ENCODE measurements around the gene CCDC142. TPM values are rescaled to one million over a fixed set of nuclear protein-coding genes. Genes with fewer than 3 reads are reported as not detected.

Gene CCDC142, protein sequence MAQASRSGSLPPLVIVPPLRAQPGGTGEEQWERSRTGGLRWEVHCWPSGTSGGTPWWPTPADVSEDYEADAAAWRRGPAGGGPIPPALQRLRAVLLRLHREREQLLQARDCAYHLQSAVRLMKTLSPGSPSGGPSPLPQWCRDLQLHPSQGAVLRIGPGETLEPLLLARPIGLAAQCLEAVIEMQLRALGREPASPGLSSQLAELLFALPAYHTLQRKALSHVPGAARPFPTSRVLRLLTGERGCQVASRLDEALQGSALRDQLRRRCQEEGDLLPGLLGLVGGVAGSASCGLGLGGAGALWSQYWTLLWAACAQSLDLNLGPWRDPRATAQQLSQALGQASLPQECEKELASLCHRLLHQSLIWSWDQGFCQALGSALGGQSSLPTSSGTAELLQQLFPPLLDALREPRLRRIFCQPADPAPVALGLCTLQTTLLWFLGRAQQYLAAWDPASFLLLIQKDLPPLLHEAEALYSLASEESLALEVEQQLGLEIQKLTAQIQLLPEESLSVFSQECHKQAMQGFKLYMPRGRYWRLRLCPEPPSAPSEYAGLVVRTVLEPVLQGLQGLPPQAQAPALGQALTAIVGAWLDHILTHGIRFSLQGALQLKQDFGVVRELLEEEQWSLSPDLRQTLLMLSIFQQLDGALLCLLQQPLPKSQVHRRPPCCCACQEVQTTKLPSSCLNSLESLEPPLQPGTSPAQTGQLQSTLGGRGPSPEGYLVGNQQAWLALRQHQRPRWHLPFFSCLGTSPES
- total RNA-seq: 30.4 and 32.0 TPM in 2 replicates

DNA sequence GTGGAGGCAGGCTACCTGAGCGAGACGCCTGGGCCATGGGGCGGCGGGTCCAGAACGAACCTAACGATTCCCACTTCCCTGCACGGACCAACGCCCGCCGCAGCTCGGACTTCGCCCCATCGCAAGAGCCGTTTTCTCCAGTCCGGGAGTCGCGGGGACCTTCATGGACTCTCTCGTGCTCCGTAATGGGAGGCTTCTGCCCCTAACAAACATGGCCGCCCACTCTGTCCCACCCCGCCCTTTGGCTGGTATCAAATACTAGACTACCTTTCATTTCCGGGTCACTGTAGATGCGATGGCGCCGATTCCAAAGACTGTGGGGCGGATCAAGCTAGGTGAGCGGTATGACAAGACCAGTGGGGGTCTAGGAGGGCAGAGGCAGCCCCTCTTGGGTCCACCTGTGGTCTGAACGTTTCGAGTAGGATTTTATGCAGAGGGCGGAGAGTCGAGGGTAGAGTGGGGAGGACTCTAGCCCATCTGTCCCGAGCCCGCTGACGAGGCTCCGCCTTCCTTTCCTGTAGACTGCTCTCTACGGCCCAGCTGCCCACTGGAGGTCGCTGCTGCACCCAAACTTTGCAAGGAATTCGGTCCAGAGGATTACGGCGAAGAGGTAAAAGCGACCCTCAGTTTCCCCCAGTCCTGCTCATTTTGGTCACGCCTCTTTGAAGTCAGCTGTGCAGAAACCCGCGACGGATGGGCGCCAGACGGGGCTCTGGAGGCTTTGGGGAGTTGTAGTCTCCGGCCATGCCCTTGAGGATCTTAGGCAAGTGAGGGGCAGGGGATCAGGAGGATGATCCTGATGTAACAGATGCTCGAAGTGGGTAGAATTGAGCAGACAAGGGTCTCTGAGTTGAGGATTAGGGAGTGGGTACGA is at the start of gene CCDC142, which contains the start of gene TTC31:
TSS of gene CCDC142 (minus strand) at position 198 of the 874 bp plus-strand sequence. CDS start at position 37, 161 bp downstream.
TSS of gene TTC31 (plus strand) at position 281 of the 874 bp plus-strand sequence. CDS start at position 296, 15 bp downstream.
- intact Hi-C loops (cut with micrococcal nuclease): loop anchor here (1.0 to 2.0 kb wide), 8 partner anchors 11 to 104 kb away; partner anchors contain the start of genes AUP1, C2orf81, DOK1 and HTRA2

DNA sequence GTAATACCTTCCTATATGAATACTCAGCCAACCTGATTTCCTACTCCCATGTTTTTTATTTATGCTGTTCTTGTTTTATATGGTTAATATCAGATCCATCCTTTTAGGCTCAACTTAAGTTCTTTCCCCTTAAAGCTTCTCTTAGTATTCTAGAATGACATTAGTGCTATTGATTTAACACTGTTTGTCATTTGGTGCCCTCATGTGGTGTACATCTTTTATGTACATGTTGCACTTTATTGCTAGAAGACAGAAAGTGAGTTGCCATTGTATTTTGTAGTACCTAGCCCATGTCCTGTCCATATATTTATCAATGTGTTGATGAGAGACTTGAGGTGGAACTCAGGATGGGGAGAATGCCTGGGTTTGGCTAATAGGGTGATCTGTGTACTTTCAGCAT is 49.4 kb upstream of the CCDC142 start:
- intact Hi-C loops (cut with micrococcal nuclease): loop anchor here (1.0 to 5.0 kb wide), 2 partner anchors 35 to 282 kb away; partner anchors contain the start of gene LBX2

DNA sequence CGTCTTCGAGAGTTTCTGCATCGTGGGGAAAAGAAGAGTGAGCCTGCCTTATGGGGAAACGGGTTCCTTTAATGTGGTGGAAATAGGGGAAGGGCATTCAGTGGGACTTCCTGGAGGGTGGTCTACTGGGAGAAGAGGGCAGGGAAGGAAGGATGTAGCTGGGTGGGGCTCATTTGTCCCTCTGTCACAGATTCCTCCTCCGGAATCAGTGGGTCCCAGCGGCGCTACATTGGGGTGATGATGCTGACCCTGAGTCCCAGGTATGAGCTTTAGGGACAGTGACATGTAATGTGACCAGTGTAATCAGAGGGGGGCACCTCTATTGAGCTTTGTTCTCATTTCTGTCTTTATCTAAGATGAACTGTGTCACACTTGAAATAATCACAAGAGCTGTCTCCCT is 48.9 kb upstream of the CCDC142 start:
- intact Hi-C loops (cut with micrococcal nuclease): loop anchor here (1.0 to 5.0 kb wide), 2 partner anchors 34 to 281 kb away; partner anchors contain the start of gene LBX2

DNA sequence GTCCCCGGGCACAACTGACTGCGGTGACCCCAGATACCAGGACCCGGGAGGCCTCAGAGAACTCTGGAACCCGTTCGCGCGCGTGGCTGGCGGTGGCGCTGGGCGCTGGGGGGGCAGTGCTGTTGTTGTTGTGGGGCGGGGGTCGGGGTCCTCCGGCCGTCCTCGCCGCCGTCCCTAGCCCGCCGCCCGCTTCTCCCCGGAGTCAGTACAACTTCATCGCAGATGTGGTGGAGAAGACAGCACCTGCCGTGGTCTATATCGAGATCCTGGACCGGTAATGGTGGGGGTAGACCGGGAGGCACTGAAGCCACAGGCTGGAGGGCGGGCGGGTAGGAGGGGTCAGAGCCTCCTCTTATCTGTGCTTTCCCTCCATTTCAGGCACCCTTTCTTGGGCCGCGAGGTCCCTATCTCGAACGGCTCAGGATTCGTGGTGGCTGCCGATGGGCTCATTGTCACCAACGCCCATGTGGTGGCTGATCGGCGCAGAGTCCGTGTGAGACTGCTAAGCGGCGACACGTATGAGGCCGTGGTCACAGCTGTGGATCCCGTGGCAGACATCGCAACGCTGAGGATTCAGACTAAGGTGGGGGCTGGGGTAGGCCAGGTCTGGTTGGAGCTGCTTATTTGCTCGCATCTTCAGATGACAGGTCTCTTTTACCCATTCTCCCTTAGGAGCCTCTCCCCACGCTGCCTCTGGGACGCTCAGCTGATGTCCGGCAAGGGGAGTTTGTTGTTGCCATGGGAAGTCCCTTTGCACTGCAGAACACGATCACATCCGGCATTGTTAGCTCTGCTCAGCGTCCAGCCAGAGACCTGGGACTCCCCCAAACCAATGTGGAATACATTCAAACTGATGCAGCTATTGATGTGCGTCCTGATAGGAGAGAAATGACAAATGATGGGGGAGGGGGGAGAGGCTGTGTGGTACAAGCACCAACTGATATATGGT is 47.7 kb upstream of the CCDC142 start:
- intact Hi-C loops (cut with micrococcal nuclease): loop anchor here (5.0 kb wide), 1 partner anchor 33 kb away; the partner anchor contains the start of gene LBX2

DNA sequence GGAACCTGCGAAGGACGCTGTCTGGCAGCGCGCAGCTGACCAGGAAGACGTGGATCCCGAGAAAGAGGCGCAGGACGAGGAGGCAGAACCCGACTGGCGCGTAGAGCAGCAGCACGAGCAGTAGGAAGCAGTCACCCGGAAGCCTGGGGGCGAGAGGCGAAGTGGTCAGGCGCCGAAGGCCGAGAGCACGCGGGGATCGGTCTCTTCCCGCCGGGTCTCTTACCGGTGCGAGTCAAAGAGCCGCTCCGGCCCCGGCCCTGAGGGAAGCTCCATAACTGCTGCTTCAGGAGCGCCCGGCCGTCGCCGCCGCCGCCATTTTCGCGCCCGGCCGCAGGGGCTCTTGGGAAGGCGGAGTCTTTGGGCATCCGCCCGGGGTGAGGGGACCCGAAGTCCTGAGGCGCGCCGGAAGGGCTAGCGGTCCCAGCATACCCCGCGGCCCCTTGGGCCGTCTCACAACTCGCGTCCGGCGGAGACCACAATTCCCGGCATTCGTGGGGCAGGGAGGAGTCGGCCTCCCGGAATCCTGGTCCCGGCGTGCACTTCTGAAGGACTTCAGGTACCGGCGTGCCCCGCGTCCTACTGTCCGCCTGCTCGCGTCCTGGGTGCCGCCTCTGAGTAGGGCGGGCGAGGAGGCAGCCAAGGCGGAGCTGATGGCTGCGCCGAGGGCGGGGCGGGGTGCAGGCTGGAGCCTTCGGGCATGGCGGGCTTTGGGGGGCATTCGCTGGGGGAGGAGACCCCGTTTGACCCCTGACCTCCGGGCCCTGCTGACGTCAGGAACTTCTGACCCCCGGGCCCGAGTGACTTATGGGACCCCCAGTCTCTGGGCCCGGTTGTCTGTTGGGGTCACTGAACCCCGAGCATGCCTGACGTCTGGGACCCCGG is 46.8 kb upstream of the CCDC142 start, which contains the start of the genes AUP1 and HTRA2:
TSS of gene AUP1 (minus strand) at position 350 of the 882 bp plus-strand sequence. CDS start at position 273, 77 bp downstream.
TSS of gene HTRA2 (plus strand) at position 577 of the 882 bp plus-strand sequence. CDS start at position 651, 74 bp downstream.
- intact Hi-C loops (cut with micrococcal nuclease): loop anchor here (1.0 to 5.0 kb wide), 11 partner anchors 15 to 793 kb away; partner anchors contain the start of genes C2orf81, DOK1, LBX2 and MRPL53

DNA sequence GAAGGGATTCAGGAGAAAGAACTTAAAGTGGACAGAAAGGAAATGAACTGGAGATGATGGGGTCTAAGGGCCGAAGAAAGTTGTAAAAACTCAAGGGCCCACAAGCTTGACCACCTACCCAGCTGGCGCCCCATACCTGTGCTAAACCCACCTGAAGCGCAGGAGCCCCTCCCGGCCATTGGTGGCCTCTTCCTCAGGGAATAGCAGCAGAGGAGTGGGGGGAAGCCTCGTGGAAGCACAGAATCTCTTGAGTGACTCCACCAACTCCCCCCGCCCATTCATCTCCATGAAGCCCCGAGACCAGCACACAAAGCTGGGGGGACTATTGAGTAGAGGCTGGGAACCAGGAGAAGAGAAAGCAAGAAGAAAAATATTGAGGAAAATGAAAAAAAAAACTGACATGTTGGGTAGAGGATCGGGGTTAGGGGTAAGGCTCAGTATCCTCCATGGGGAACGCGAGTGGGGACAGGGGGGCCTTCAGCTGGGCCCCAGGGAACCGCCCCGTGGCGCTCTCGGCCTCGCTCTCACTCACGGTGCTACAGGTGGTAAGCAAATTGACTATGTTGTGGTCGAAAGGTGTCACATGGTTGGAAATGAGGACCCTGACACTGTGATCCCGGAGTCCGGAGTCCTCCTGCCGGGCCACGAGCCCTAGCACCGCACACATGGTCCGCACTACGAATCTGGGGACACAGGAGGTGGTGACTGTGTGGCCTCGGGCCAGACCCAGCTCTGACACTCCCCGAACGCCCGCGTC is 46.0 kb upstream of the CCDC142 start:
- intact Hi-C loops (cut with micrococcal nuclease): loop anchor here (1.0 to 2.0 kb wide), 10 partner anchors 14 to 792 kb away; partner anchors contain the start of genes C2orf81, DOK1, MRPL53 and PCGF1

DNA sequence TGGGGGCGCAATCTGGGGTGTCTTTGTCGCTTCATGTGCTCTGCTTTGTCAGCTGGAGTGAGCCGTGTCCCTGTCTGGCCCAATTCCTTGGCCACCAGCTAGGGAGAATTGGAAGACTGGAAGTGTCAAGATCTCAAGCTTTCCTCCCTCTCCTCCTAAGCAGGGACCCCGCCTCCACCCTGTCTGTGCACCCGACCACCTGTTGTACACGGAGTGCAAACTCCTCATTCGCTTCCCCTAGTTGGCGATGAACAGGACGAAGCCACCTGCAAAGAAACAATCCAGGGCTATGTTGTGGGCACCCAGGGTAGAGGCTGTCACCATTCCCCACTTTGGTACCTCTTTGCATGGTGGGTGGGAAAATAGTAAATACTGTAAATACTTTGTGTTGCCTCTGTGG is 44.9 kb upstream of the CCDC142 start:
- intact Hi-C loops (cut with micrococcal nuclease): loop anchor here (2.0 kb wide), 1 partner anchor 791 kb away; the partner anchor contains the start of gene TPRKB

DNA sequence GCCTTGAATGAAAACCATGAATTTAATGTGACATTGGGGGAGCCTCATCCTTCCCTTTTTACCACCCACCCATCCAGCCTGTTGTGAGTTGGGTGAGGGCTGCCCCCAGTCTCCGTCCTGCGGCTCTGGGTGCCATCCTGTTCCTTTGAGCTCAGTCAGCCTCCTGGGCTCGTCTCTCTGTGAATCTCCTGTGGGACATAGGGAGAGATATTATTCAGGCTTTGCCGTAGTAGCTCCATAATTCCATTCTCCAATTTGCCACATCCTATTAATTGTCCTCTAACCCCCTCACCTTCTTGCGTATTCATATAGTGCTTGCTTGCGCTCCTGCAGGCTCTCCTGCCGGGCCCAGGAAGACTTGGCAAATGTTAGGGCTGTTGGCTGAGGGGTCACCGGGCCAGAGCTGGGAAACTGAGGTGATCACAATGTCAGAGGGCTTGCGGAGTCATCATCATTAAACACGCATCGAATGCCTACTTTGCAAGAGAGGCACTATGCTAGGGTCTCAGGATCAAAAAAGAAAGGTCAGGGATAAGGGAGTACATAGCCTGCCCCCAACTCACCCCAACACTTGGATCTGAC is 43.9 kb upstream of the CCDC142 start:
- intact Hi-C loops (cut with micrococcal nuclease): no loop called here

DNA sequence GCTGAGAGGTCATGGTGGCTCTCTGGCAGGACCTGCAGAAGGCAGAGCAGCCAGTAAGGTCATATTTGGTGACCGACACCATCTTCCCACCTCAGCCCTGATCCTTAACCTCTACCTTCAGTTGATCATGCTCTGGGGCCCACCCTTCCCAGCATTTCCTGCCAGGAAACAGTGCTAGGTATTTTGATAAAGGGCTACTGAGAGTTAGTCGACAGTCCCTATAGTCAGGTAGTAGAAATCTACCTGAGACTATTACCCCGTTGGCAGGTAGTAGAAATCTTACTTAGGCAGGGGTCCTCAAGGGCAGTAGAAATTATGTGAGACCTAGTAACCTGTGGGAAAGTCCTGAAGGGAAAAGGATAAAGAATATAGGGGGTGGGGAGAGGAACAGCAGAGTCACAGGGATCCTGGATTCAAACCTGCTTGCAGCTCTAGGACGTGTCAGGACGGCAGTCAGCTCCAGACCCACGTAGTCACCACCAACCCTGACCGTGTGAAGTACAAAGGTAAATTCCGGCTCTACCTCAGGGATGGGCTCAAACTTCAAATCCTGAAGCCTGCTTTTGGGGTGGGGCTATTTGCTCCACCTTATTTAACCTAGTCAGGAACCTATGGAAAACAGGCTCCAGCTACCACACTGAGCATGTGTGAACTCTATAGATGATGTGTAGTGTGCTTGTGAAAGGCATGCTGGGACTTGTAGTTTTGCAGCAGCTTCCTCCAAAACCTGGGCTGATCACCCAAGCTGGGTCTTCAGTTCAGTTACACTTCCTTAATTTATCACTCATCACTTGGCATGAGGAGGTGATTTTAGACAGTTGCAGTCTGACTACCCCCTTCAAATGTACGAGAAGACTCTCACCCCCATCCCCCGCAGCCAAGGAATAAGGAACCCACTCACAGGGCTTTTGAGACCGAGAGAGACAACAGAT is 43.2 kb upstream of the CCDC142 start, which contains the start of gene DQX1:
TSS of gene DQX1 (minus strand) at position 515 of the 932 bp plus-strand sequence. CDS start at position 13, 502 bp downstream.
- intact Hi-C loops (cut with micrococcal nuclease): no loop called here

DNA sequence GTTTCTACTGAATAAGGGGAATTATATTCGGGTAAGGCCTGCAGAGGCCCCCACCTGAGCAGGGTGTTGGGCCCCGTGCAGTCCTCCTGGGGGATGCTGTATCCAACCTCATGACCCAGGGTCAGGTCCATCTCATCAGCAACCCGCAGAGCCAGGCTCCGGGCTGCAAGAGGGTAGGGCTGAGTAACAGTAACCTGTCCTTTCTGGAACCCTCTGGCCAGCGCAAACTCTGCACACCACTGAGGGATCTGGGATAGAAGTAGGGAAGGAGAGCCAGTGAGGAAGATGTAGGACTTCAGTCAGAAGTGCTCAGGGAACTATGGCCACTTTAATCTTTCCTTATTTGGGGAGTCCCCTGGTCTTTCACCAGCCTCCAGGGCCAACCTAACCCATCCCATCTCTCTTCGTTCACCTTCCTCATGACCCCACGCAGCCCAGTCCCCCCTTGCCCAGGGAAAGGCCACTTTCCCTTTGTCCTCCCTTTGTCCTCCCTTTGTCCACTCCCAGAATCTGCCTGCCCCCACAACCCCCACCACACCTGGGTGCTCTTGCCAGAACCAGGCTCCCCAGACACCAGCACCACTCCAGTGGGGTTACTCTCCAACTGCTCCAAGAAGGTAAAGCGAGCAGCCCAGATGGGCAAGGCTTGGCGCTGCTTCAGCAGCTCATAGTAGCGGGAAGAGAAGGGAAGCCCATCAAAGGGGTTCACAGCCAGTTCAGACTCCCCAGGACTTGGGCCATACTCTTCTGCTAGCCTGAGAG is 42.3 kb upstream of the CCDC142 start:
- intact Hi-C loops (cut with micrococcal nuclease): no loop called here

DNA sequence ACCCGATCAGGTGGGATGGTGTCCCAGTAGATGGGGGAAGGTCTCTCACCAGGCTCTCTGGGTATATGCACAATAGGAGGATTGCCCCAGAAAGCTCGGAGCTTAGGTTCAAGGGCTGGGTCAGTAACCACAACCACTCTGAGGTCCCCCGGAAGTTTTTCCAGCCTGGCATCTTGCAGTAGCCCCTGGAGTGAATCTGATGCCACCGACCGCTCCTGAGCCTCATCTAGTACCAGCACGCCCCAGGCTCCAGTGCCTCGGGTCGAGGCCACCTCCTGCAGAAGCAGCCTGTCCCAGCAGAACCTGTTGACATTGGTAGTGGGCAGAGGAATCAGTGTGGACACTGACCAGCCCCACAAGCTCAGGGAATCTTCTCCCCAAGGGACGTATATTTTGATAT is 41.2 kb upstream of the CCDC142 start:
- intact Hi-C loops (cut with micrococcal nuclease): no loop called here

DNA sequence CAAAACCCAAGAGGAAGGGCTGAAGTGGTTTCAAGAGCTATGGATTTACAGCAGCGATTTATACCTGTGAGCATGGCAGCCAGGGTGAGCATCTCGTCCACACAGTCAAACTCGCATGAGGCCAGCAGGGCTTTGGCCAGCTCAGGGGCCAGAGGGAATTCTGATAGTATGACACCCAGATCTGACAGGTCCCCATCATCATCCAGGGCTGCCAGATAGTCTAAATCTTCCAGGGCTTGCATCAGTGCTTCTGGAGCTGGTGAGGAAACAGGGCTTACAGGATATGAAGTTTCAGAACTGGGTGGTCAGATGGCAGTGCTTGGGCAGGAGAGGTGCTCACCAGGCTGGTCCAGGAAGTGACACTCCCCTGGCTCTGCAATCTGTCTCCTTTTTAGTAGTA is 39.7 kb upstream of the CCDC142 start:
- intact Hi-C loops (cut with micrococcal nuclease): no loop called here

DNA sequence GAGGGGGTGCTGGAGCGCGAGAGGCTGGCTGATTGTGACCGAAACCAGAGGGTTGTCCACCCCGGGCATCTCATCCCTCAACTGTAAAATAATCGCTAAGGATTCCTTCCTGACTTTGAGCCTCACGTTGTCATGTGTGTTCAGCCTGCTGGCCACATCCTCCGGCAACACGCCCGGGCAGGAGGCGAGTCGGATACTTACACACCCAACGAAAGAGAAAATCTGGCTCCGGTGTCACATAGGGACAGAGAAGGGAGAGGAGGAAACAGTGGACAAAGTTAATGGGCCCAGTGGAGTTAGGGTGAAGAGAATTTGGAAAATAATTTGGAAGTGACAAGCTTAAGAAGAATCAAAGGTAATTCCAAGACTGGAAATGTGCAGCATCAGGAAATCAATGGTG is 33.9 kb upstream of the CCDC142 start:
- intact Hi-C loops (cut with micrococcal nuclease): no loop called here

DNA sequence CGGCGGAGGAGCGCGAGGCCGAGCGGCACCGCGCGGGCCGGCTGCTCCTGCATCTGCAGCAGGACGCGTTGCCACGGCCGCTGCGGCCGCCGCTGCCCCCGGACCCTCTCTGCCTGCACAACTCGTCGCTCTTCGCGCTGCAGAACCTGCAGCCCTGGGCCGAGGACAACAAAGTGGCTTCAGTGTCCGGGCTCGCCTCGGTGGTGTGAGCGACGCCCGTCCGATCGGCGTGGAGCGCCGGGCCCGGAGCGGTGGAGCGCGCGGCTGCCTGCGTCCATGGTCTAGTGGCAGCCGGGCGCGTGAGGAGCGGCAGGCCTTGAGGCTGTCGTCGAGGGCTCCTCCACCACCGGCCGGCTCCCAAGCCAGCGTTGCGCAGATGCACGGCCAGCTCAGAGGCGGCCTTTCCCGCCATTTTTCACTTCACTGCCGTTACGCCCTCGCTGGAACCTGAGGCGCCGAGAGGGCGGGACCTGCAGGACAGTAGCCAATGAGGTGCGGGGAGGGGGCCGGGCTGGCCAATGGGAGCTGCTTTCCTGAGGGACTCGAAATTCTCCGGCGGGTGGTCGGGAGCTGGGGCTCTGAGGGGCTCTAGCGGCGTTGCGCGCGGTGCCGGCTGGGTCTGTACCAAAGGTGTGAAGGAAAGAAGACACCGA is 33.3 kb upstream of the CCDC142 start:
- intact Hi-C loops (cut with micrococcal nuclease): loop anchor here (2.0 kb wide), 1 partner anchor 17 kb away; the partner anchor contains the start of gene LBX2
